Measurements from ENCODE around the gene MAP4K4. TPM values are rescaled to one million over a fixed set of nuclear protein-coding genes. Genes with fewer than 3 reads are reported as not detected.

MAP4K4 gene
- total RNA-seq, 1 donor from 2014 or later, result 427 TPM

DNA sequence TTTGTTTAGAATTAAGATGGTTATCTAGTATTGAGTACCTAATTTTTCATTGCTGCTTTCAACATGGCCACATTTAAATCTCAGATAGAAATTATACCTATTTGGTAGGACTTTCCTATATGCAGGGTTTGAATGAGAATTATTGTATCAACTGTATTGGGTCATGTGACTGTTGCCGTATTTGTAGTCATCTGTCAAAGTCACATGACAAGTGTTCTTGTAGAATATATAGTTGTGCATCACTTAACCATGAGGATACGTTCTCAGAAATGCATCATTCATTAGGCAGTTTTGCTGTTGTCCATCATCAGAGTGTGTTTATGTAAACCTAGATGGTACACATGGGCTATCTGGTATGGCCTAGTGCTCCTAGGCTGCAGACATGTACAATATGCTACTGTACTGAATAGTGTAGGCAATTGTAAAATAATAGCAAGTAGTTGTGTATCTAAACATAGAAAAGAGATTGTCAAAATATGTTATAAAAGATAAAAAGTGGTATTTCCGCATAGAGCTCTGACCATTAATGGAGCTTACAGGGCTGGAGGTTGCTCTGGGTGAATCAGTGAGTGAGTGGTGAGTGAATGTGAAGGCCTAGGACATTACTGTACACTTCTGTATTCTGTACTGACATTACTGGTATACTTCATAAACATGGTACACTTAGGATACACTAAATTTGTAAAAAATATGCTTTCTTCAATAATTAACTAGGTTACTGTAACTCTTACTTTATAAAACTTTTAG, 123.7 kb downstream of the MAP4K4 start:
- H3K9me3 Mint-ChIP-seq (ENCODE audit: unreplicated experiment), result no peaks in the 10 kb centered on the region
- no peaks in the 10 kb centered on the region for H3K36me3 Mint-ChIP-seq (ENCODE audit: low read depth, unreplicated experiment)
- TF ChIP-seq CTCF (IDR thresholded peaks at IDR 0.05; ENCODE audit: unreplicated experiment), result no peak
- H3K27me3 Mint-ChIP-seq (ENCODE audit: unreplicated experiment), result peaks cover 12% of the 10 kb centered on the region
- no peak overlapping the region for H3K4me3 Mint-ChIP-seq (ENCODE audit: unreplicated experiment)
- H3K27ac Mint-ChIP-seq (ENCODE audit: unreplicated experiment), result no peak overlapping the region
- no peak for DNase-seq (ENCODE audit: low spot score)
- peaks cover 52% of the 10 kb centered on the region for H3K4me1 Mint-ChIP-seq (ENCODE audit: unreplicated experiment)

GRCh38 chr2:101821828-101822458, 124.4 kb downstream of the MAP4K4 start:
- Mint-ChIP-seq H3K27me3 (ENCODE audit: unreplicated experiment) (peaks cover 7% of the 10 kb centered on the region), H3K9me3 (ENCODE audit: unreplicated experiment) (no peaks in the 10 kb centered on the region), H3K4me3 (ENCODE audit: unreplicated experiment) (no peak overlapping the region), H3K27ac (ENCODE audit: unreplicated experiment) (no peak overlapping the region), H3K4me1 (ENCODE audit: unreplicated experiment) (peaks cover 46% of the 10 kb centered on the region), H3K36me3 (ENCODE audit: low read depth, unreplicated experiment) (peaks cover under 1% of the 10 kb centered on the region)
- TF ChIP-seq CTCF (IDR thresholded peaks at IDR 0.05; ENCODE audit: unreplicated experiment), result no peak
- no peak for DNase-seq (ENCODE audit: low spot score)

GRCh38 chr2:101823347-101823791, 125.9 kb downstream of the MAP4K4 start:
- H3K4me1 Mint-ChIP-seq (ENCODE audit: unreplicated experiment), result peaks cover 39% of the 10 kb centered on the region
- H3K4me3 Mint-ChIP-seq (ENCODE audit: unreplicated experiment), result no peak overlapping the region
- peak; percentile 55 for TF ChIP-seq CTCF (IDR thresholded peaks at IDR 0.05; ENCODE audit: unreplicated experiment)
- no peaks in the 10 kb centered on the region for H3K9me3 Mint-ChIP-seq (ENCODE audit: unreplicated experiment)
- DNase-seq (ENCODE audit: low spot score), result peak; percentile 58
- peak overlapping the region; percentile 27 for H3K27ac Mint-ChIP-seq (ENCODE audit: unreplicated experiment)
- H3K36me3 Mint-ChIP-seq (ENCODE audit: low read depth, unreplicated experiment), result peaks cover 14% of the 10 kb centered on the region
- H3K27me3 Mint-ChIP-seq (ENCODE audit: unreplicated experiment), result peaks cover 6% of the 10 kb centered on the region

DNA sequence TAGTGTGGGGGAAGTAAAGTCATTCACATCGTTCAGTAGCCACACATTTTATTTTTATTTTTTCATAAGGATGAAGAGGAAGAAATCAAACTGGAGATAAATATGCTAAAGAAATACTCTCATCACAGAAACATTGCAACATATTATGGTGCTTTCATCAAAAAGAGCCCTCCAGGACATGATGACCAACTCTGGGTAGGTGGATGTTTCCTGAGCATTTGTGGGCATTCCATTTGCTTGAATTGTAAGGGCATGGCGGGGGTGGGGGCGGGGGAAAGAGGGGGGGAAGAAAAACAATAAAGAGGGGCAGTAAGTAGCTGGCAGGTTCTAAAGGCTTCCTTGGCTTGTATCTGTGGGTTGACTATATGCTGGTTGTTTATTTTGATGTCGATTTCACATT, 126.4 kb downstream of the MAP4K4 start:
- H3K27me3 Mint-ChIP-seq (ENCODE audit: unreplicated experiment), result peaks cover 8% of the 10 kb centered on the region
- H3K4me3 Mint-ChIP-seq (ENCODE audit: unreplicated experiment), result no peak overlapping the region
- H3K36me3 Mint-ChIP-seq (ENCODE audit: low read depth, unreplicated experiment), result peaks cover 14% of the 10 kb centered on the region
- peak overlapping the region; percentile 27 for H3K27ac Mint-ChIP-seq (ENCODE audit: unreplicated experiment)
- TF ChIP-seq CTCF (IDR thresholded peaks at IDR 0.05; ENCODE audit: unreplicated experiment), result no peak
- DNase-seq (ENCODE audit: low spot score), result no peak
- no peaks in the 10 kb centered on the region for H3K9me3 Mint-ChIP-seq (ENCODE audit: unreplicated experiment)
- H3K4me1 Mint-ChIP-seq (ENCODE audit: unreplicated experiment), result peaks cover 36% of the 10 kb centered on the region

GRCh38 chr2:101826716-101827115, 129.2 kb downstream of the MAP4K4 start:
- Mint-ChIP-seq H3K9me3 (ENCODE audit: unreplicated experiment) (no peaks in the 10 kb centered on the region), H3K4me3 (ENCODE audit: unreplicated experiment) (no peak overlapping the region), H3K36me3 (ENCODE audit: low read depth, unreplicated experiment) (peaks cover 36% of the 10 kb centered on the region), H3K27me3 (ENCODE audit: unreplicated experiment) (peaks cover 5% of the 10 kb centered on the region), H3K4me1 (ENCODE audit: unreplicated experiment) (peaks cover 26% of the 10 kb centered on the region), H3K27ac (ENCODE audit: unreplicated experiment) (peak overlapping the region; percentile 26)
- no peak for TF ChIP-seq CTCF (IDR thresholded peaks at IDR 0.05; ENCODE audit: unreplicated experiment)
- DNase-seq (ENCODE audit: low spot score), result no peak

All from endothelial cell (in vitro differentiated cells).